Heart left ventricle (tissue), 13 donors: ENCODE measurements around the gene ABHD1.
"Not testable (repeated sequence)": the region's sequence is repeated elsewhere in the genome, so short reads cannot be mapped to it uniquely, and the experiment has no call there.

Experiments used
- POLR2A ChIP-seq, 2 donors: fragments of 450-650 bp; IDR thresholded peaks; one replicate each; pipeline ENCODE4 v1.6.1; 2017; ENCODE audit warnings: antibody characterized with exemption in 2 of 2, mild to moderate bottlenecking in 2 of 2, moderate library complexity in 2 of 2
- TF ChIP-seq, protein P1 (sequence below), 12 donors: fragments of 200-600 bp; sonication (generic) in 4 of 12; IDR thresholded peaks; one replicate each; pipeline versions ENCODE4 v1.5.0 to v1.8.0; 2018 to 2022; ENCODE audit warnings: antibody characterized with exemption in 12 of 12, mild to moderate bottlenecking in 5 of 12
- donor health status: ischemic (EF 13 %, LVEDD 7.1; RV severe dilation, severe dysfunction).
- donor health status: DM: no; HTN: yes; CAD: no.
- donor health status: DM: no; HTN: no; CAD: no.
- donor health status: ischemic (EF 25% LVEDD 6.9; RV normal size, moderate dysfunction).
- donor health status: ischemic (EF 25% LVEDD 5.7; RV mildly dilated, moderate dysfunction).
- donor health status: ischemic (EF 35%, LVEDD 5.7; RV mildly dilated, moderate dysfunction).
- donor health status: nonischemic (EF 11% LVEDD 7.7; RV severe dilation, severe dysfunction).
- donor health status: DM: yes; HTN: yes; CAD: no.
- donor health status: PGD.
- donor health status: ischemic (EF 29% LVEDD 5.4; RV normal size, mild dysfunction).
- donor health status: nonischemic (EF 23%, LVEDD 6.1; RV moderate dilation, normal function).

DNA sequence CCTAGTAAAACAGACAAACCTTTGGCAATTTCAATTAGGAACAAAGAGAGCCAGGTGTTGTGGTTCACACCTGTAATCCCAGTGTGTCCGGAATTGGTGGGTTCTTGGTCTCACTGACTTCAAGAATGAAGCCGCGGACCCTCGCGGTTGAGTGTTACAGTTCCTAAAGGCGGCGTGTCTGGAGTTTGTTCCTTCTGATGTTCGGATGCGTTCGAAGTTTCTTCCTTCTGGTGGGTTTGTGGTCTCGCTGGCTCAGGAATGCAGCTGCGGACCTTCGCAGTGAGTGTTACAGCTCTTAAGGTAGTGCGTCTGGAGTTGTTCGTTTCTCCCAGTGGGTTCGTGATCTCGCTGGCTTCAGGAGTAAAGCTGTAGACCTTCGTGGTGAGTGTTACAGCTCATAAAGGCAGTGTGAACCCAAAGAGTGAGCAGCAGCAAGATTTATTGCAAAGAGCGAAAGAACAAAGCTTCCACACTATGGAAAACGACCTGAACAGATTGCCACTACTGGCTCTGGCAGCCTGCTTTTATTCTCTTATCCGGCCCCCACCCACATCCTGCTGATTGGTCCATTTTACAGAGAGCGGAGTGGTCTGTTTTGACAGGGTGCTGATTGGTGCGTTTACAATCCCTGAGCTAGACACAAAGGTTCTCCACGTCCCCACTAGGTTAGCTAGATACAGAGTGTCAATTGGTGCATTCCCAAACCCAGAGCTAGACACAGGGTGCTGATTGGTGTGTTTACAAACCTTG lies 12.8 kb upstream of the ABHD1 start:
- TF ChIP-seq, protein P1, sequence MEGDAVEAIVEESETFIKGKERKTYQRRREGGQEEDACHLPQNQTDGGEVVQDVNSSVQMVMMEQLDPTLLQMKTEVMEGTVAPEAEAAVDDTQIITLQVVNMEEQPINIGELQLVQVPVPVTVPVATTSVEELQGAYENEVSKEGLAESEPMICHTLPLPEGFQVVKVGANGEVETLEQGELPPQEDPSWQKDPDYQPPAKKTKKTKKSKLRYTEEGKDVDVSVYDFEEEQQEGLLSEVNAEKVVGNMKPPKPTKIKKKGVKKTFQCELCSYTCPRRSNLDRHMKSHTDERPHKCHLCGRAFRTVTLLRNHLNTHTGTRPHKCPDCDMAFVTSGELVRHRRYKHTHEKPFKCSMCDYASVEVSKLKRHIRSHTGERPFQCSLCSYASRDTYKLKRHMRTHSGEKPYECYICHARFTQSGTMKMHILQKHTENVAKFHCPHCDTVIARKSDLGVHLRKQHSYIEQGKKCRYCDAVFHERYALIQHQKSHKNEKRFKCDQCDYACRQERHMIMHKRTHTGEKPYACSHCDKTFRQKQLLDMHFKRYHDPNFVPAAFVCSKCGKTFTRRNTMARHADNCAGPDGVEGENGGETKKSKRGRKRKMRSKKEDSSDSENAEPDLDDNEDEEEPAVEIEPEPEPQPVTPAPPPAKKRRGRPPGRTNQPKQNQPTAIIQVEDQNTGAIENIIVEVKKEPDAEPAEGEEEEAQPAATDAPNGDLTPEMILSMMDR (IDR thresholded peaks at IDR 0.05) = not testable (repeated sequence)
- not testable (repeated sequence) for TF ChIP-seq POLR2A (IDR thresholded peaks at IDR 0.05)
